Activated CD8-positive, alpha-beta memory T cell treated with anti-CD3 and anti-CD28 coated beads for 4 hours (primary cell): ENCODE results near the gene MMP17.

ENCODE experiments used
- DNase-seq, 2 donors: peaks; one replicate each; pipeline ENCODE4 v3.0.0-alpha.2; 2020; ENCODE audit warnings: low read depth in 2 of 2

MMP17 gene

DNA sequence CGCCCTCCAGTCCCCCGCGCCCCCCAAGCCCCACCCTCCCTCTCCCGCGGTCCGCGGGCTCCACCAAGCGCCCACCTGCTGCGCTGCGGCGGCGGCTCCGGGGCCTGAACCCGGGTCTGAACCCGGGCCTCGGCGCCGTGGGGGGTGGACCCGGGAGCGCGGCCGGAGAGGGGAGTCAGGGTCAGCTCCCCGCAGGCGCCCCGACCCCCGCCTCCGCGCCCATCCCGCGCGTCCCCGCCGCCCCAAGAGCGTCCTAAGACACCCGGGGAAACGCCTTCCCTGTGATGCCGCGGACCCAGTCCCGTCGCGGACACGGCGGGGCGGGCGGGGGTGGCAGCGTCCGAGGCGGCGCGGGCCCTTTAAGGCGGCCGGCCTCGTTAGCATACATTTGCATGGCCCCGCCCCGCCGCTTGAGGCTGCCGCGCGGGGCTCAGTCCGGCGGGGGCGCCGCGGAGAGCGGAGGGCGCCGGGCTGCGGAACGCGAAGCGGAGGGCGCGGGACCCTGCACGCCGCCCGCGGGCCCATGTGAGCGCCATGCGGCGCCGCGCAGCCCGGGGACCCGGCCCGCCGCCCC, at the start of gene MMP17:
TSS of gene MMP17 (plus strand) at position 433 of the 574 bp plus-strand sequence. CDS start at position 535, 102 bp downstream.
- no peak for DNase-seq

DNA sequence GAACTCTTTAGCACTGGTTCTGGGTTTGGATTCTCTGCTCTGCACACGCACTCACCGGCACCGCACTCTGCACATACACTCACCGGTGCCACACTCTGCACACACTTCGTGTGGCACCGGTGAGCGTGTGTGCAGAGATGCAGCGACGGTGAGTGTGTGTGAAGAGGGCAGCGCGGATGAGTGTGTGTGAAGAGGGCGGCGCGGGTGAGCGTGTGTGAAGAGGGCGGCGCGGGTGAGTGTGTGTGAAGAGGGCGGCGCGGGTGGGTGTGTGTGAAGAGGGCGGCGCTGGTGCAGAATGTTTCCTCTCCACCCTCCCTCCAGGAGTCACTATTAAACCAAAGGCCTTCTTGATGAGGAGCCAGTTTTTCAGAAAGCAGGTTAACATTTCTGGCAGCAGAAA, 49.2 kb upstream of the MMP17 start:
- no peak for DNase-seq

DNA sequence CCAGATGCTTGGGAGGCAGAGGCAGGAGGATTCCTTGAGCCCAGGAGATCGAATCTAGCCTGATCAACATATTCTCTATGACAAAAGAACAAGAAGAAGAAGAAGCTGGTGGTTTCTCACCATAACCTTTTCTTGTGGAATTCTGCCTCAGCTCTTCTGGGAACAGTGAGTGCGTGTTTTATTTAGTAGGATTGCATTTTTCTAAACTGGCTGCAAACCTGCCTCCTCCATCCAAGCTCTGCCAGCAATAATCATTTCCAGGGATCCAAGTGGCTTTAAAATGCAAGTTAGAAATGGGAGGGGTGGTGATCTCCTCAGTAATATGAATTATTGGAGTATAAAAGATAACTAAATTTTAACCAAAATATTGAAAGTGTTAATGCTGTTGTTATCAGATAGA, 46.1 kb upstream of the MMP17 start:
- DNase-seq, result no peak

DNA sequence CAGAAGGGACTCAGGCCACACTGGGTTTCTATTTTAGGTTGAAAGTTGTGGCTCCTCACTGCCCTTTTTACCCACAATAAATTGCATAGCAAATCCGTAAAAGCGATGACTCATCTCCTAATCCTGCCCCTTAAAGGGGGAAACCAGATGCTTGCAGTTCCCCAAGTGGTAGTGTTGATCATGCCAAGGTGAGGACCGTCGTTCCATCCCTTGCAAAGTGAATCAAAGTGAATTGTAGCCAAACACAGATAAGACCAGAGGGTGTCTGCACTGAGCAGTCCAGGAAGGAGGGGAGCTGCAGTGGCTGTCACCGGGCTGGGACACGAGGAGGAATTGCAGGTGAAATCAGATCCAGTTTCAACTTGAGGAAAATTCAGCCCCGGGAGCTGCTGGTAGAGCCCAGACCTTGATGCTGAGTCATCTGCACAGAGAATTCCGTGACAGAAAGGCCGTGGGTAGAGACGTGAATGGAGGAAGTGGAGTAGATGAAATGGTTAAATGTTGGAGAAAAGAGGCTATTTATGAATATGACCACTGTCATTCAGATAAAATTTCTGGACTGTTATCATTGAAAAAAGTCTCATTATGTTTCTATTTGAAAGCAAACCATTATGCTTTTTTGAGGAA, 44.2 kb upstream of the MMP17 start:
- no peak for DNase-seq

DNA sequence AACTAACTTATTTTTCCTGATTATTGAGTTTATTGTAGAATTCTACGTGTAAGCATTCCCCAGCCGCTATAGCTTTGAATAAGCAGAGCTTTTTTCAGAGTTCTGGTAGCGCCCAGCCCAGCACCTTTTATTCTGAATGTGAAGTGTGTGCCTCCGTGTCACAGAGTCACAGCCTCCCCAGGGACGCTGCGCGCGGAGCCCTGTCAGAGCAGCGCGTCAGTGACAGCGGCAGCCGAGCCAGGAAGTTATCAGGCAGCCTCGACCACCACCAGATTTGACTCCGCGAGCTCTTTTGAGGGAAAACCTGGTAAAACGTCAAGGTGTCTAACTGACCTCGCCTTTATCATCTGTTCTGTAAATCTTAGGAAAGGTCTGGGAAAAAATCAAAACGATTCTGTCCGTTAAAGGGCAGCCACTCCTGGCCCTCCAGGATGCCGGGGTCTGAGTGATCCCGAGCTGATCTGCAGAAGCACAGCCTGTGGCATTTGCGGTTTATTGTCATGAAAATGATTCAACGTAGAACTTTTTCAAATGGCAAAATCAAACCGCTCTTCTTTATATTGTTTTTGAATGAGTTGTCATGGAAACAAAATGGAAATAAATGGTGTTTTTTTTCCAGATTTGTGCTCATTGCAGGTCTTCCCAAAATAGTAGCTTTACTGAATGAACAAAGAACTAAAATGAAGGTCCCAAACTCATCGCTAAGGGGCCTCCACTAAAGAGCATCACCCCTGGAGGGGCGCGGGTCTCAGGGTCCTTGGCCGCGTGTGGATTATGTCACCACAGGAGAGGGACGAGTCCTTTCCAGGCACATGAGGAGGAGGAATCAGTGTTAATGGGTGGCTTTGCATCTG, 43.1 kb upstream of the MMP17 start:
- no peak for DNase-seq

DNA sequence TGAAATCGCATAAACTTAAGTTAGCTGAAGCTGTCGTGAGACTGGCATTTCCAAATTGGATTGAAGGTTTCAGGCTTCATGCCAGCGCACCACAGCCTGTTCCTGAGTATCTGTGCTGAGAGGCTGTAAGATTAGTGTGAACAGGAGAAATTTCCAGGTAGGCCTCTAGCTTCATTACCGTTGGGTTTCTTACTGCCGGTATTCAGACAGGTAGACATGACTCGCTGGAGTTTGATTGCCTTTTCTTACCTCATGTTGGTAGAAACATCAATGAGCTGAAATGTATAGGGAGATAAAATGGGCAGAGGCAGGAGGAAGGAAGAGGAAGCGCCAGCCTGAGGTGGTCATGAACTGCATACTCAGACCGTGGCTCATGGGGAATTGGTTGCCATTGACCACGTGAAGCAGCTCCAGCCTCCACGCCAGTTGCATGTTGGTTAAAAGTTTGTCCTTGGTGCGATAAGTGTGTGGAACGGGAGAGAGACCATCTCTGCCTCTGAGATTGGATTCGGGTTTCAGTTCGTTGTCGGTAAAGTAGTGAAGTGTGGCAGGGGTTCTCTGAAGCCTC, 42.3 kb upstream of the MMP17 start:
- no peak for DNase-seq

DNA sequence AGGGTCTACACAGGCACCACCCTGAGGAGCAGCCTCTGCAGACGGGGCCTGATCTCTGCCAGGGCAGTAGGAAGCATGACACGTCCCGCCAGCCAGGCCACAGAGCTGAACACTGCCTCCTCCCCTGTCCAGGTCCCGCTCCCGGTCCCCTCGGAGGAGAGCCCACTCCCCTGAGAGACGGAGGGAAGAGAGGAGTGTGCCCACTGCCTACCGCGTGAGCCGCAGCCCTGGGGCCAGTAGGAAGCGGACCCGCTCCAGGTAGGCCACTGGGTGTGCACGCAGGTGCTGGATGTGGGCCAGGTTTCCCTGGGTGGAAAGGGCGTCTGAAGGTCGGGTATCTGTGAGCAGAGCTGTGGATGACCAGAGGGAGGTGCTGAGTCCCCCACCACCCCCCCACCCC, 41.9 kb upstream of the MMP17 start:
- no peak for DNase-seq

DNA sequence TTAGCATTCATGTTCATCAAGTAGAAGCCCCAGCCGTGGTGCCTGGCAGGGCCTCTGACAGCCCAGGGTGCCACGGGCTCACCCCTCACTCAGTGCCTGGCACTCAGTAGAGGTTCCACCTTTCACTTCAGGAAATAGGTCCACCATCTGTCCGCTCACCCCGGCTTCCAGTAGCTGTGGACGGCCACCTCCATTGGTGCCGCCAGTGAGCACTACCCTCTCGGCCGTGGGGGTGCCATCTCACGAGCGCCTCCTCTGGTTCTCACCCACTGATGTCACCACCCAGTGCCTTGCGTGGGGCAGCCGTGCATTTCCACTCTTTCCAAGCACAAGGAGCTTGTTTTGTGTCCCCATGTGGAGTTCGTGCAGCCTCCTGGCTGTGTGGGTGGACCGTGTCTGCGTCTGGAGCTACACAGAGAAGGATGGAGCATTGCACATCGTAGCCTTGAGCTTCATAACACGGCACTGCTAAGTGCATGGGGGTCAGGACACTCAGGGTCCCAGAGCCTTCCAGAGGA, 41.0 kb upstream of the MMP17 start:
- DNase-seq, result no peak

DNA sequence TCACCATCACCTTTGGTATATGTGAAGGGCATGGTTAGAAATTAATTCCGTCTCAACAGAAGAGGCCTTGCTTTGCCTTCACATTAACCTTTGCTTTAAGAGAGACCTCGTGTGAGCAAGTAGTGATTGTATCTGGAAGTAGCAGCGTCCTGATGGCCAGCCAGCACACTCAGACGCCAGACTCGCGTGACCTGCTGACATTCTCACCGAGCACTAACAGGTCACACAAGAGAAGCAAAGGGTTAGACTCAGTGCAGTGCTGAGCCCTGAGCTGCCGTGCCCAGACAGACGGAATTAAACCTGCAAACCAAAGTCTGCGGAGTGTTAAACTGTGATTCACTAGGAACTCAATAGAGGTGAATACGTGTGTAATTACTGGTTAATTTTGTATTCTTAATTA, 40.1 kb upstream of the MMP17 start:
- DNase-seq, result no peak

DNA sequence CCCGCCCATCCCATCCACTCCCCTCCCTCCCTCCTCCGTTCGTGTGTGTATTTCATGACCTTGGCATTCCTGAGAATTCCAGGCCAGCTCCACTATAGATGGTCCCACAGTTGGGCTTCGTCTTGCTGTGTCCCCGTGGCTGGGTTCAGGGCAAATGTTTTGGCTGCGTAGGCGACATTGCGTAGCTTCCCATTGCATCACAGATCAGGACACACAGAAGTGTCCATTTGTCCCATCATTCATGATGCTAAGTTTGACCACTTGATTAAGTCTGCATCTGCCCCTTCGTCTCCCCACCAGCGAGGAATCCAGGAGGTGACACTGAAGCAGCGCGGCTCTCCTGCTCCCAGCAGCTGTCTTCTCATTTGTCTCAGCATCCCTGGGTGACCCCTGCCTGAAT, 38.6 kb upstream of the MMP17 start:
- no peak for DNase-seq

DNA sequence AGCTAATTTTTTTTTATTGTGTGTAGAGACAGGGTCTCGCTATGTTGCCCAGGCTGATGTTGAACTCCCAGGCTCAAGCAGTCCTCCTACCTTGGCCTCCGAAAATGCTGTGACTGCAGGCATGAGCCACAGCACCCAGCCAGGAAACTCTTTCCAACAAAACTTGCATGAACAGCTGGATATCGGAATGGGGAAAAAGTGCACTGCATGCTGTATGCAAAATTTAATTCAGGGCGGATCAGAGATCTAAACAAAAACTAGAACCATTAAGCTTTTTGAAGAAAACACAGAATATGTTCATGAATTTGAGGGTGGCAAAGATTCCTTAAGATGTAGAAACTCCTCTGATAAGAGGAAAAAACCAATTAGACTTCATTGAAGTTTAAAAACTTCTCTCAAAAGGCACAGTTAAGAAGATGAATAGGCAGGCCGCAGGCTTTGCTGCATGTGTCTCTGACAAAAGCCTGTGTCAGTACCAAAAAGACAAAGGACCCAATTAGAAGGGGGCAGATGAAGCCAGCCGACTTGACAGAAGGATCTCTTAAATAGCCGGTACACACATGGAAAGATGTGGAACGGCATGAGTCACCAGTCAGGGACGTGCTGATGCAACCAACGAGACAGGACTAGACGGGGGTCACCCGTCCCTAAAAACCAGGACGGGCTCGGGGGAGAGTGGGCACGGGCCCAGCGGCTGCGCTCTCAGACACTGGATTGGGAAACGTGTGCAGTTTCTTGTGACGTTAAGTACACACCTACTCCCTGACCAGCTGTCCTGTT, 34.8 kb upstream of the MMP17 start:
- no peak for DNase-seq

DNA sequence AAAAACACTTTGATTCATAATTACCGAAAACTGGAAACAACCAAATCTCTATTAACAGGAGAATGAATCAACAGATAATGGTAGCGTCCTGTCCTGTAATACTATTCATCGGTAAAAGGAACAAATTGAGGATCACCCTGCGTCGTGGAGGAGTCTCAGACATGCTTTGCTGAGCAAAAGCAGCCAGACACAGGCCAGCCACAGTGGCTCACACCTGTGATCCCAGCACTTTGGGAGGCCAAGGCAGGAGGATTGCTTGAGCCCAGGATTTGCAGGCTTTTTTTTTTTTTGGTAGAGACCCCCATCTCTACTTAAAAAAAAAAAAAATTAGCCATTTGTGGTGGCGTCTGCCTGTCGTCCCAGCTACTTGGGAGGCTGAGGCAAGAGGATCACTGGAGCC, 34.1 kb upstream of the MMP17 start:
- no peak for DNase-seq

DNA sequence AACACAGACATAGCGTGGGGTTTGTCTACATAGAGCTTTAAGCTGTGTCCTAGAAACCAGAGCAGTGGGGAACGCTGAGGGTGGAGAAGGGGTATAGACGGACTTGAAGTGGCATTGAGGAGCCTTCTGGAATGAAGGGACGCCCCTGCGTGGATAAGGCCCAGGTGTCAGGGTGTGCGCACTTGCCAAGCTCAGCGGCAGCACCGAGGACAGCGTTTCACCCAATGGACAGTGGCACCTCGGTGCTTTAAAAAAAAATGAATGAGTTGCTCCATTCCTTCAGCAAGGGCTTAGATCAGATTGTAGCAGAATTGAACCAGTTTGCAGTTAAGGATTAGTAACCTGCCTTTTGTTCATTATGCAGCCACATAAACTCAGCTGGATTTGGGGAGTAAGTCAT, 33.6 kb upstream of the MMP17 start:
- no peak for DNase-seq

DNA sequence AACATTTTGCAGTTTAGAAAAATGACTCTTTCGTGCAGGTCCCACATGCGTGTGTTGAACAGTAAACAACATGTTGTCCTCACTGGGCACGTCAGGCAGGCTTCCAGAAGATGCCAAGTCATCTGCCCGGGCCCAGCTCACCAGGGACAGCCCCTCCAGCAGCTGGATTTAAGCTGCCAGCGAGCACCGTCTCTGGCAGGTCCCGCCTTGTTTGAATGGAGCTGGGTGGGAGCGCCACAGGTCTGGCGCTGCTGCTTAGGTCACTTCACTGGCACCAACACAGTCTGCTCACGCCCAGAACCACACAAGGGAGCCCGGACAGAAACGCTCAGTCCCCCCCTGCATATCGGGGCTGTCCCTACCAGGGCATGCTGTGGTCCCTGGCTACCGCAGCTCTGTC, 33.1 kb upstream of the MMP17 start:
- DNase-seq, result no peak

DNA sequence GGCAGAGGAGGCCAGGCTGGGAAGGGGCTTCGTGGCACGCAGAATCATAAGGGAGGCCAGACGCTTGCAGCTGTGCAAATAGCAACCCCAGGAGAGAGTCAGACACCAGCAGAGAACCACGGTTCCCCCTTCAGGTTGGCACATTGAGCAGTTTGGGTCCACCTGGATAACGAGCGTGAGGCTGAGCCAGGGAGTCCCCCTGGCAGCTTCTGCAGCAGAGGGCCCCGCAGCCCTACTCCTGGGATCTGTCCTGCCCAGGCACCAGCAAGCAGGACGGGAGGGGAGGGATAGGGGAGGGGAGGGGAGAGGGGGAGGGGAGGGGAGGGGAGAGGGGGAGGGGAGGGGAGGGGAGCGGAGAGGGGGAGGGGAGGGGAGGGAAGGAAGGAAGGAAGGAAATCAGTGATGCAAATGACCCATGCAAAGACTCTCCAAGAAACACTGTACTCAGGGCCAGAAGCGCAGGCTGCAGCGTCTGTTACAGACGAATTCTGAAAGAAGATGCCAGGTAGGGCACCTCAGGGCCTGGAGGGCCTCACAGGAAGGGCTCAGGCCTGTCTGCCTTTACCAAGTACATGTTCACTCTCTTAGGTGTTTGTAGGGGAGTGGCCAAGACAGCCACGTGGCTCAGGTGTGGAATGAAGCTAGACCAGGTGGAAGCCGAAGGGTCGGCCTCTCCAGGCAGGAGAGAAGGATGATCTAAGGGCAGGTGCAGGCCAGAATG, 32.3 kb upstream of the MMP17 start:
- DNase-seq, result no peak

DNA sequence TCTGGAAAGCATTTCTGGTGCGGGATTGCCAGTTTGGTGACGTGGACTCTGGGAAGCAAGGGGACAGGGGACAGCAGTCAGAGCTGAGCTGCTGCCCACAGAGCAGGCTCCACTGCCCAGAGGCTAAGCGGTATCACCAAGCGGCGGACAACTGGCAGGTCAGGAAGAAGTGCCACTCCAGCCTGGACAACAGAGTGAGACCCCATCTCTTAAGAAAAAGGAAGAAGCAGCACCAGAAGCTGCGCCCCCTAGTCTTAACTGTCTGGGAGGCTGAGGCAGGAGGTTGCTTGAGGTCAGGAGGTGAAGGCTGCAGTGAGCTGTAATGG, 31.8 kb upstream of the MMP17 start:
- no peak for DNase-seq

DNA sequence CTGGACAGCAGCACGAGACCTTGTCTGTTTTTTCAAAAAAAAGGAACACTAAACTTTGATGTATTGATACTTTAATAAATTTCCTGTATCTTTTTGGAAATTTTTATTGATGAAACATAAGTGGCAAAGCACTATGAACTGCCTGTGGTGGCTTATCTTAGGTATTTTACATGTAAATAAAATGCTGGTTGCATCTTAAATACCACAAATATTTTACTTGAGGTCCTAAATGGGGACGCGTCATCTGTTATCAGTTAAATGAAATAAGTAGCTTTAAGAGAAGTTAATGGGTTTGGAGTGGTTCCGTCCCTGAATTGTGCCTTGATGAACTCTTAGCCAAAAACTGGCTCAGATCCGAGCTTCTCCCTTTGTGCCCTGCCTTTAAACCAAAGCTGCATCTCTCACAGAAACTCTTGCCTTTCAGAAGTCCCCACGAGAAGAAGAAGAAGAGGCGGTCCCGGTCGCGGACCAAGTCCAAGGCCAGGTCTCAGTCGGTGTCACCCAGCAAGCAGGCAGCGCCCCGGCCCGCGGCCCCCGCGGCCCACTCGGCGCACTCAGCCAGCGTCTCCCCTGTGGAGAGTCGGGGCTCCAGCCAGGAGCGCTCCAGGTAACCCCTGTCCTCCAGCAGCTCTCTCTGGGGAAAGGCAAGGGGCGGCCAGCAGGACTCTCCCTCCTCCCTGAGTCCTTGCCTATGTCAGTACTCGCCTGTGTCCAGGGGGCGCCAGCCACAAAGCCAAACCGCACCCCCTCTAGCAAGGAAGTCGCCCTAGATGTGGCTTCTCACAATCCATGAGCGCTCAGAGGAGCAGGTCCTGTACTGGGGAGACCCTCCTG, 31.2 kb upstream of the MMP17 start:
- no peak for DNase-seq

DNA sequence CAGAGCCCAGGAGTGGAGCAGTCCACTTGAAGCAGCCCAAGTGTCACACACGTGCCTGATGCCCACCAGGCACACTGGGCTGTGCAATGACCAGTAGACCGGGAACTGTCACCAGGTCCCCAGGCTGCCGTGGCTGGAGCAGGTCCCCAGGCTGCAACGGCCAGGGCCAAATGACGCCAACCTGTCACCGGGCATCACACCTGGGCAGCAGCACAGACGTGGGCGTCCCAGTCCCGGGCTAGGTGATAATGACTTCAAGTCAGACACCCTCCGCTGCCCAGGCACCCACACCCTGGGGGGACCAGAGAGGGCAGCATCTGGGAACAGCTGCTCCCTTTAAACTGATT, 30.6 kb upstream of the MMP17 start:
- no peak for DNase-seq

DNA sequence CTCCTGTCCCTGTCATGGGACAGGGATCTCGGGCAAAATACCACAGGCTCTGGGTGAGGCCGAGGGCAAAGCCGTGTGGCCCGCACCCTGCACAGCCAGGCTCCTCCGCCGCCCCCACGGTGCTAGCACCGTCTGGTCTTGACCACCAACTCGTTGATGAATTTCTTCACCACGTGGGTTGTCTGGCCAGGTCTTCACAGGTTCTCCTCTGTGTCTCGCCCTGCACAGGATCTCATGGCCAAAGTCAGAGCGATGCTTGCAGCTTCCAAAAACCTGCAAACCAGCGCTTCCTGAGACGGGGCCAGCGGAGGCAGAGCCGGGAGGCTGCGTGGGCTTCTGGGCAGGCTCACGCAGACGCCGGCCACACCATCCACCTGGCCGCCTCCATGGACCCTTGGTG, 29.0 kb upstream of the MMP17 start:
- no peak for DNase-seq

DNA sequence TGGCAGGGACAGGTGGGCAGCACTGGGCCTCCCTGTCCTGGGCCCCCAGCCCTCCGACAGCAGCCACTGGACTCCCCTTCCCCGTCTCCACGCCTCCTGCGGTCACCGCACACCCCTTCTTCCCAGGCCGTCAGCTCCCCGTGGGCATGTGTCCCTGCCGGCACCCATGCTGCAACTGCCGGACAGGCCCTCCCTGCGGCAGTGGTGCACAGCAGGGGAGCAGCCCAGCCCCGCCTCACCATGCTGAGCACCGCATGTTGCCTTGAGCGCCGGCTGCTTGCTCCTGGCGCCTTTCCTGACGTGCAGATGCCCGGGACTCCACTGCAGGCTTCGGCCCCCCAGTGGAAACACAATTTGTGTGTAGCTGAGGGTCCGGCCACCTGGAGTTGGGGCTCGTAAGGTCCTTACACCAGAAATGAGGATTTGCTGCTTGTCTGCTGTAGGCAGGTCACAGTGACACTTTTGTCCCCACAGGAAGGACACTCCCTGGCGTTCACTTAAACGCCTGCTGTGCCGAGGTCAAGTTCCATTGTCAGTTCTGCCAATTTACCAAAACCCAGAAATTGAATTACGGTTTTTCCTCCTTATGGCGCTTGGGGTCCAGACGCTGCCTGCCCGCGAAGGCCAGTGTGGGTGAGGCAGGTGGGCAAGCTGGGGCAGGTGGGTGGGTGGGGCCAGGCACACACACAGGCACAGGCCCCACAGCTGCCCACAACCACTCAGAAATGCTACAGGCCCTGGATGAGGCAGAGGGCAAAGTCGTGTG, 28.2 kb upstream of the MMP17 start:
- no peak for DNase-seq
